Endothelial cell of umbilical vein (primary cell): Measurements from ENCODE around the gene MMP14. TPM values are rescaled to one million over a fixed set of nuclear protein-coding genes. Genes with fewer than 3 reads are reported as not detected.
A peak's percentile ranks its signal among the peaks of the same experiment; 100 is the strongest.

Experiments used
- BruUV-seq: library from RNA; stranded (reverse); fragments of 400-500 nt; replicated peaks from 2 replicates; lab custom pipeline; 2021; lab: Mats Ljungman, UMichigan
- CTCF ChIA-PET: fragments of 300-600, 350-600 bp; sonication (Branson Sonifier 250); formaldehyde crosslinking; loops from one replicate; lab custom pipeline; 2021; ENCODE audit warnings: antibody characterized with exemption, inconsistent platforms; lab: Charles Lee
- POLR2A ChIA-PET: fragments of 300-600, 350-600 bp; sonication (Branson Sonifier 250); formaldehyde crosslinking; loops from one replicate; lab custom pipeline; 2021; ENCODE audit warnings: antibody characterized with exemption, inconsistent platforms; lab: Charles Lee
- DNase-seq: peaks from one replicate; pipeline ENCODE4 v3.0.0-alpha.2; 2011; ENCODE audit warnings: low read depth, low spot score
- FAIRE-seq: peaks from 2 replicates; lab custom pipeline; 2011; peaks lifted over from hg19 to GRCh38; lab: Jason Lieb, UNC
- H2AFZ ChIP-seq: 2 replicates; pipeline ENCODE4 v1.6.0; 2012; ENCODE audit warnings: low read depth, low read length, control low read depth, inconsistent platforms
- H3K27ac ChIP-seq: 2 replicates; pipeline ENCODE4 v1.5.1; 2011; ENCODE audit warnings: low read depth, mild to moderate bottlenecking, control low read depth, low read length, moderate library complexity; ENCODE audit not compliant: insufficient read depth
- H3K27me3 ChIP-seq, 2 experiments: 2 replicates each; pipeline versions ENCODE4 v1.6.0 to v1.6.1; 2011; ENCODE audit warnings: low read length in 2 of 2, mixed read lengths in 1 of 2; ENCODE audit not compliant: control insufficient read depth in 2 of 2, insufficient read depth in 2 of 2
- H3K36me3 ChIP-seq, 2 experiments: 2 replicates in 1 of 2; 3 replicates in 1 of 2; pipeline ENCODE4 v1.5.1; 2011; ENCODE audit warnings: low read length in 2 of 2, mild to moderate bottlenecking in 1 of 2, moderate library complexity in 1 of 2; ENCODE audit not compliant: control insufficient read depth in 2 of 2, insufficient read depth in 2 of 2; ENCODE audit errors: extremely low read depth in 1 of 2
- H3K4me1 ChIP-seq: 3 replicates; pipeline ENCODE4 v1.5.1; 2011; ENCODE audit warnings: mild to moderate bottlenecking, low read length; ENCODE audit not compliant: control insufficient read depth, insufficient read depth; ENCODE audit errors: extremely low read depth
- H3K4me2 ChIP-seq: 2 replicates; pipeline ENCODE4 v1.6.1; 2011; ENCODE audit warnings: low read length, control low read depth, mixed read lengths; ENCODE audit not compliant: insufficient read depth
- H3K4me3 ChIP-seq, 3 experiments: fragments of 200-600 bp in 1 of 3; sonication (generic), shearing (Covaris generic) in 1 of 3; replicated peaks in 1 of 3; 2 replicates each; pipeline ENCODE4 v1.5.1; 2011 to 2016; ENCODE audit warnings: control low read depth in 3 of 3, low read length in 3 of 3, mild to moderate bottlenecking in 2 of 3, inconsistent platforms in 1 of 3, low read depth in 1 of 3, moderate library complexity in 1 of 3; ENCODE audit not compliant: insufficient read depth in 1 of 3
- H3K79me2 ChIP-seq: 2 replicates; pipeline ENCODE4 v1.6.0; 2012; ENCODE audit warnings: low read length, inconsistent platforms; ENCODE audit not compliant: control insufficient read depth, insufficient read depth
- H3K9ac ChIP-seq: replicated peaks from 2 replicates; pipeline ENCODE3; 2011; ENCODE audit warnings: low read length, control low read depth; ENCODE audit not compliant: insufficient read depth; ENCODE audit errors: extremely low read depth
- H3K9me1 ChIP-seq: replicated peaks from 3 replicates; pipeline ENCODE4 v1.6.0; 2011; ENCODE audit warnings: mild to moderate bottlenecking, low read length; ENCODE audit not compliant: control insufficient read depth, insufficient read depth; ENCODE audit errors: extremely low read depth
- H3K9me3 ChIP-seq: replicated peaks from 2 replicates; pipeline ENCODE4 v1.5.1; 2012; ENCODE audit warnings: low read length, inconsistent platforms; ENCODE audit not compliant: control insufficient read depth, insufficient read depth
- H4K20me1 ChIP-seq: replicated peaks from 2 replicates; pipeline ENCODE3; 2011; ENCODE audit warnings: mild to moderate bottlenecking, low read length; ENCODE audit not compliant: control insufficient read depth, insufficient read depth; ENCODE audit errors: extremely low read depth
- EZH2 ChIP-seq: IDR thresholded peaks from 2 replicates; pipeline ENCODE4 v1.6.1; 2012; ENCODE audit warnings: borderline replicate concordance, low read depth, mild to moderate bottlenecking, moderate library complexity, low read length, inconsistent platforms; ENCODE audit not compliant: severe bottlenecking
- FOS ChIP-seq: IDR thresholded peaks from 2 replicates; pipeline ENCODE4 v1.6.1; 2011; ENCODE audit warnings: mild to moderate bottlenecking, low read length, moderate library complexity, borderline replicate concordance; ENCODE audit not compliant: insufficient read depth
- GATA2 ChIP-seq: IDR thresholded peaks from 2 replicates; pipeline ENCODE4 v1.7.0; 2011; ENCODE audit warnings: low read depth, mild to moderate bottlenecking, moderate library complexity, mixed read lengths, low read length; ENCODE audit not compliant: insufficient read length, insufficient read depth
- JUN ChIP-seq: IDR thresholded peaks from 2 replicates; pipeline ENCODE4 v1.6.1; 2011; ENCODE audit warnings: borderline replicate concordance, low read depth; ENCODE audit not compliant: insufficient read length, insufficient read depth
- MYC ChIP-seq: IDR thresholded peaks from one replicate; pipeline ENCODE4 v1.6.1; 2011; ENCODE audit warnings: mild to moderate bottlenecking, low read depth, low read length
- POLR2A ChIP-seq: IDR thresholded peaks from 2 replicates; pipeline ENCODE4 v1.6.1; 2012; ENCODE audit warnings: low read depth, mild to moderate bottlenecking, control low read depth, low read length
- POLR2AphosphoS5 ChIP-seq: IDR thresholded peaks from 2 replicates; pipeline ENCODE4 v1.6.1; 2012; ENCODE audit warnings: low read depth, mild to moderate bottlenecking, control low read depth, low read length, moderate library complexity; ENCODE audit not compliant: insufficient read depth
- dilution Hi-C: fragments of 300-500 bp; cut with MboI; formaldehyde crosslinking; loops from one replicate; pipeline ENCODE4 v1.15.0; 2019; ENCODE audit warnings: low sequenced_read_pairs; ENCODE audit not compliant: extremely low pct_ligation_motif_present
- intact Hi-C: fragments of 100-400 bp; cut with micrococcal nuclease; formaldehyde crosslinking; loops from one replicate; pipeline ENCODE4 v1.10.0; 2022
- polyA plus RNA-seq, 4 experiments: library from polyadenylated mRNA; depleted of rRNA in 3 of 4; stranded (reverse) in 3 of 4; unstranded in 1 of 4; fragments of >200 nt; gene quantifications; 2 replicates each; pipeline versions ENCODE4 v1.2.1 to v1.2.3, GENCODE V29; 2011 to 2012; ENCODE audit warnings: missing spikeins in 1 of 4
- total RNA-seq: library from RNA; stranded (reverse); gene quantifications from 2 replicates; pipeline ENCODE4 v1.2.3, GENCODE V29; 2021
- TF ChIP-seq, protein P1 (sequence below): IDR thresholded peaks from 2 replicates; pipeline ENCODE4 v1.6.1; 2011; ENCODE audit not compliant: insufficient read depth, insufficient read length
- TF ChIP-seq, protein P2 (sequence below), 2 donors: IDR thresholded peaks; 1 replicate in 1 of 2; 2 replicates in 1 of 2; pipeline ENCODE4 v1.5.1; 2011; ENCODE audit warnings: low read length in 2 of 2, mild to moderate bottlenecking in 2 of 2, moderate library complexity in 2 of 2, control low read depth in 1 of 2, inconsistent platforms in 1 of 2, low read depth in 1 of 2; ENCODE audit not compliant: insufficient read depth in 1 of 2; ENCODE audit errors: extremely low read depth in 1 of 2

Gene MMP14
- total and polyA plus RNA-seq, 2 donors (not counting 3 experiments of a cell fraction or from before 2014, with no cell fraction given): 506 to 603 TPM

DNA sequence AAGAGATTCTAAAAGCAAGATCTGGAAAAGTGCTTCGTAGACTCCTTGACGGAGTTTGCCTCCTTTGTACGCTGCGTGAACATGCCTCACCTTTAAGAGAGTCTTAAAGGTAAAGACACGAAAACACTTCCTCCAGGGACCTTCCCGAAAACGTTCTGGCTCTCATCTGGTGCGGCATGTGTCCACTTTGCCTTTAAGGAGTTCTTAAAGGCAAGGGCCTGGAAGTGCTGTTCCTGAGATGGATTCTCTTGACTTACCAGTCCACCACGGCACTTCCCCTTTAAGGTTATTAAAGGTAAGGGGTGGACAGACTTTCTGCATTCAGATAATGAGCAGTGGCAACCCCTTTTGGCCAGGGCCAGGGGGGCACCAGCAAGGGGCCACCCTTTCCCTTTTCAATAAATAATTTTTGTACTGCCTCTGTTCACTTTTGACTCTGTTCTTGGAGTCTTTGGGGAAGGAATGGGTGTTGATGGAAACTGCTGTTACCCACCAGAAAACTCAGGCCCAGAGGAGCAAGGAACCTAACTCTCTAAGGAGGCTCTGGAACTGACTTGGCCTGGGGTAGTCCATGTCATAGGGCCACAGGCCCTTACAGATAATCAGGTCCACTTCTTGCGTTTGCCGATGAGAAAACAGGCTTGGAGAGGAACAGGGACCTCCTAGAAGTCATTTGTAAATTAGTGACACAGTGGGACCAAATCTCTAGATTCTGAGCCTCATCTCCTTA is 51.0 kb downstream of the MMP14 start:
- FAIRE-seq (no peak), DNase-seq (no peak)
- TF ChIP-seq, protein P1, sequence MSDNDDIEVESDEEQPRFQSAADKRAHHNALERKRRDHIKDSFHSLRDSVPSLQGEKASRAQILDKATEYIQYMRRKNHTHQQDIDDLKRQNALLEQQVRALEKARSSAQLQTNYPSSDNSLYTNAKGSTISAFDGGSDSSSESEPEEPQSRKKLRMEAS: no peak
- TF ChIP-seq, protein P2, sequence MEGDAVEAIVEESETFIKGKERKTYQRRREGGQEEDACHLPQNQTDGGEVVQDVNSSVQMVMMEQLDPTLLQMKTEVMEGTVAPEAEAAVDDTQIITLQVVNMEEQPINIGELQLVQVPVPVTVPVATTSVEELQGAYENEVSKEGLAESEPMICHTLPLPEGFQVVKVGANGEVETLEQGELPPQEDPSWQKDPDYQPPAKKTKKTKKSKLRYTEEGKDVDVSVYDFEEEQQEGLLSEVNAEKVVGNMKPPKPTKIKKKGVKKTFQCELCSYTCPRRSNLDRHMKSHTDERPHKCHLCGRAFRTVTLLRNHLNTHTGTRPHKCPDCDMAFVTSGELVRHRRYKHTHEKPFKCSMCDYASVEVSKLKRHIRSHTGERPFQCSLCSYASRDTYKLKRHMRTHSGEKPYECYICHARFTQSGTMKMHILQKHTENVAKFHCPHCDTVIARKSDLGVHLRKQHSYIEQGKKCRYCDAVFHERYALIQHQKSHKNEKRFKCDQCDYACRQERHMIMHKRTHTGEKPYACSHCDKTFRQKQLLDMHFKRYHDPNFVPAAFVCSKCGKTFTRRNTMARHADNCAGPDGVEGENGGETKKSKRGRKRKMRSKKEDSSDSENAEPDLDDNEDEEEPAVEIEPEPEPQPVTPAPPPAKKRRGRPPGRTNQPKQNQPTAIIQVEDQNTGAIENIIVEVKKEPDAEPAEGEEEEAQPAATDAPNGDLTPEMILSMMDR (IDR thresholded peaks at IDR 0.05; ENCODE audit: extremely low read depth in 1 of 2, insufficient read depth in 1 of 2, low read depth in 1 of 2, low read length in 2 of 2): no peak
- TF ChIP-seq JUN (no peak), GATA2 (no peak), EZH2 (no peak), FOS (no peak), MYC (no peak), POLR2AphosphoS5 (no peak), POLR2A (no peak)
- no peaks in the 10 kb centered on the region for H3K4me1 ChIP-seq
- H3K27ac ChIP-seq: no peak overlapping the region
- POLR2A ChIA-PET: no interaction called here
- no peaks in the 10 kb centered on the region for H3K79me2 ChIP-seq
- H3K36me3 ChIP-seq: no peaks in the 10 kb centered on the region
- BruUV-seq: no TSS peak
- H3K27me3 ChIP-seq: no peaks in the 10 kb centered on the region
- H3K9ac ChIP-seq: no peak overlapping the region
- peak overlapping the region in 2 of 3 experiments; percentile 26 to 32 for H3K4me3 ChIP-seq
- peak overlapping the region; percentile 33 for H3K4me2 ChIP-seq
- intact Hi-C loops (no loop called here), dilution Hi-C loops (no loop called here)
- no peaks in the 10 kb centered on the region for H3K9me1 ChIP-seq
- no peaks in the 10 kb centered on the region for H4K20me1 ChIP-seq
- H2AFZ ChIP-seq: peak overlapping the region; percentile 91
- CTCF ChIA-PET: interaction anchor here (1.9 to 11.4 kb wide), 2 partner anchors 14 to 317 kb away, joined by 5 to 80 read pairs; no protein-coding TSS in a partner anchor
- H3K9me3 ChIP-seq: no peaks in the 10 kb centered on the region
